Keratinocyte (primary cell): ENCODE data around the gene FGFR2.

Experiments used
- EZH2 ChIP-seq: IDR thresholded peaks from one replicate; pipeline ENCODE4 v1.6.1; 2012; ENCODE audit warnings: inconsistent platforms, mild to moderate bottlenecking, low read length, moderate library complexity
- TF ChIP-seq, protein P1 (sequence below), 3 experiments: IDR thresholded peaks in 1 of 3; conservative IDR thresholded peaks in 1 of 3; optimal IDR thresholded peaks in 1 of 3; 2 replicates in 2 of 3; 3 replicates in 1 of 3; pipeline versions ENCODE3 to v1.5.1; 2011; ENCODE audit warnings: low read length in 3 of 3, mild to moderate bottlenecking in 3 of 3, moderate library complexity in 2 of 3, control low read depth in 1 of 3, inconsistent platforms in 1 of 3; ENCODE audit not compliant: insufficient read depth in 2 of 3; ENCODE audit errors: extremely low read depth in 1 of 3

DNA sequence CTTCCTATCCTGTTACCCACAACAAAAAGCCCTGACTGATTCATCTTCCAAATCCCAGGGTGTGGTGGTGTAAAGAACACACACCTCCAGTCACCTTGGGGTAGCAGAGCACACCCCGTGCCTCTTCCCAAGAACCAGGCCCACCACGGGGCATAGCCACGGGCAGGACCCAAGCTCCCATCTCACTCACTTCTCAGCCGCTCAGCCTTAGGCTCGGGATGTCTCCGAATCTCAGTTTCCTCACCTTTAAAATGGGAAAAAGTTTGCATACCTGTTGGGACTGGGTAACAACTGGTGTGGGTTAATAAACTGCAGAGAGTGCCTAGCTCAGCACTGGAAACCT lies 139.0 kb downstream of the FGFR2 start:
- TF ChIP-seq, protein P1, sequence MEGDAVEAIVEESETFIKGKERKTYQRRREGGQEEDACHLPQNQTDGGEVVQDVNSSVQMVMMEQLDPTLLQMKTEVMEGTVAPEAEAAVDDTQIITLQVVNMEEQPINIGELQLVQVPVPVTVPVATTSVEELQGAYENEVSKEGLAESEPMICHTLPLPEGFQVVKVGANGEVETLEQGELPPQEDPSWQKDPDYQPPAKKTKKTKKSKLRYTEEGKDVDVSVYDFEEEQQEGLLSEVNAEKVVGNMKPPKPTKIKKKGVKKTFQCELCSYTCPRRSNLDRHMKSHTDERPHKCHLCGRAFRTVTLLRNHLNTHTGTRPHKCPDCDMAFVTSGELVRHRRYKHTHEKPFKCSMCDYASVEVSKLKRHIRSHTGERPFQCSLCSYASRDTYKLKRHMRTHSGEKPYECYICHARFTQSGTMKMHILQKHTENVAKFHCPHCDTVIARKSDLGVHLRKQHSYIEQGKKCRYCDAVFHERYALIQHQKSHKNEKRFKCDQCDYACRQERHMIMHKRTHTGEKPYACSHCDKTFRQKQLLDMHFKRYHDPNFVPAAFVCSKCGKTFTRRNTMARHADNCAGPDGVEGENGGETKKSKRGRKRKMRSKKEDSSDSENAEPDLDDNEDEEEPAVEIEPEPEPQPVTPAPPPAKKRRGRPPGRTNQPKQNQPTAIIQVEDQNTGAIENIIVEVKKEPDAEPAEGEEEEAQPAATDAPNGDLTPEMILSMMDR (optimal IDR thresholded peaks at IDR 0.05 in 1 of 3, IDR thresholded peaks at IDR 0.05 in 1 of 3, conservative IDR thresholded peaks at IDR 0.05 in 1 of 3; ENCODE audit: extremely low read depth in 1 of 3, insufficient read depth in 2 of 3, low read length in 3 of 3), result no peak
- TF ChIP-seq EZH2, result no peak
